Type B pancreatic cell (in vitro differentiated cells): ENCODE results near the gene ATP8A2. TPM values are rescaled to one million over a fixed set of nuclear protein-coding genes. Genes with fewer than 3 reads are reported as not detected.

ENCODE experiments used
- DNase-seq: peaks from one replicate; pipeline ENCODE4 v3.0.0; 2021; ENCODE audit warnings: mixed read lengths; ENCODE audit not compliant: unreplicated experiment; ENCODE audit errors: extremely low spot score
- H3K27ac Mint-ChIP-seq: 2 replicates; pipeline ENCODE4 v1.8.0; 2021; ENCODE audit warnings: mild to moderate bottlenecking, mixed read lengths
- H3K27me3 Mint-ChIP-seq: 2 replicates; pipeline ENCODE4 v1.8.0; 2021; ENCODE audit warnings: mixed read lengths
- H3K36me3 Mint-ChIP-seq: 2 replicates; pipeline ENCODE4 v1.8.0; 2021; ENCODE audit warnings: mixed read lengths
- H3K4me1 Mint-ChIP-seq: one replicate; pipeline ENCODE4 v1.8.0; 2021; ENCODE audit warnings: mixed read lengths; ENCODE audit not compliant: unreplicated experiment
- H3K4me3 Mint-ChIP-seq: 2 replicates; pipeline ENCODE4 v1.8.0; 2021; ENCODE audit warnings: mild to moderate bottlenecking, mixed read lengths
- H3K9me3 Mint-ChIP-seq: 2 replicates; pipeline ENCODE4 v1.8.0; 2021; ENCODE audit warnings: mixed read lengths
- total RNA-seq: library from RNA; stranded (reverse); gene quantifications from 2 replicates; pipeline ENCODE4 v1.2.1, GENCODE V29; 2021; ENCODE audit warnings: low replicate concordance
- TF ChIP-seq, protein P1 (sequence below): fragments of 200-600 bp; sonication (generic); conservative IDR thresholded peaks from 2 replicates; pipeline ENCODE4 v1.5.0; 2021; ENCODE audit warnings: antibody characterized with exemption, mild to moderate bottlenecking

Gene ATP8A2
- total RNA-seq, 1 donor from 2014 or later: 13.8 TPM

DNA sequence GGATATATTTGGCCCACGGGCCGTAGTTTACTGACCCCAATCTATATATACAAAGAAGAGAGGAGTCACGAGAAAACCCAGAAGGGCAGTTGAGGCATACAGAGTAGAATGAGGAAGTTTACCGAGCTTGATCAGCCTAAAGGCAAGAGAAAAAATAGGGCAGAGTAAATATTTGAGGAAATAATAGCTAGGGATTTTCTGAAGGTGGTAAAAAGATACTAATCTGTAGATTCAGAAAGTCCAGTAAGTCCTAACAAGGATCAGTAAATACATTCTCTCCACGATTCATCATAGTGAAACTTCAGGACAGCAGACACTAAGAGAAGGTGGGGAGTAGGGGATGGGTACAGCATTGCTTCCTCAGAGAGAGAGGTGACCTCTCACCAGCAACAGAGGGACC is 248.1 kb downstream of the ATP8A2 start:
- no peak for DNase-seq
- H3K9me3 Mint-ChIP-seq: no peaks in the 10 kb centered on the region
- TF ChIP-seq, protein P1, sequence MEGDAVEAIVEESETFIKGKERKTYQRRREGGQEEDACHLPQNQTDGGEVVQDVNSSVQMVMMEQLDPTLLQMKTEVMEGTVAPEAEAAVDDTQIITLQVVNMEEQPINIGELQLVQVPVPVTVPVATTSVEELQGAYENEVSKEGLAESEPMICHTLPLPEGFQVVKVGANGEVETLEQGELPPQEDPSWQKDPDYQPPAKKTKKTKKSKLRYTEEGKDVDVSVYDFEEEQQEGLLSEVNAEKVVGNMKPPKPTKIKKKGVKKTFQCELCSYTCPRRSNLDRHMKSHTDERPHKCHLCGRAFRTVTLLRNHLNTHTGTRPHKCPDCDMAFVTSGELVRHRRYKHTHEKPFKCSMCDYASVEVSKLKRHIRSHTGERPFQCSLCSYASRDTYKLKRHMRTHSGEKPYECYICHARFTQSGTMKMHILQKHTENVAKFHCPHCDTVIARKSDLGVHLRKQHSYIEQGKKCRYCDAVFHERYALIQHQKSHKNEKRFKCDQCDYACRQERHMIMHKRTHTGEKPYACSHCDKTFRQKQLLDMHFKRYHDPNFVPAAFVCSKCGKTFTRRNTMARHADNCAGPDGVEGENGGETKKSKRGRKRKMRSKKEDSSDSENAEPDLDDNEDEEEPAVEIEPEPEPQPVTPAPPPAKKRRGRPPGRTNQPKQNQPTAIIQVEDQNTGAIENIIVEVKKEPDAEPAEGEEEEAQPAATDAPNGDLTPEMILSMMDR: no peak
- H3K27ac Mint-ChIP-seq: no peak overlapping the region
- H3K4me3 Mint-ChIP-seq: no peak overlapping the region
- no peaks in the 10 kb centered on the region for H3K27me3 Mint-ChIP-seq
- no peaks in the 10 kb centered on the region for H3K36me3 Mint-ChIP-seq
- H3K4me1 Mint-ChIP-seq: no peaks in the 10 kb centered on the region

DNA sequence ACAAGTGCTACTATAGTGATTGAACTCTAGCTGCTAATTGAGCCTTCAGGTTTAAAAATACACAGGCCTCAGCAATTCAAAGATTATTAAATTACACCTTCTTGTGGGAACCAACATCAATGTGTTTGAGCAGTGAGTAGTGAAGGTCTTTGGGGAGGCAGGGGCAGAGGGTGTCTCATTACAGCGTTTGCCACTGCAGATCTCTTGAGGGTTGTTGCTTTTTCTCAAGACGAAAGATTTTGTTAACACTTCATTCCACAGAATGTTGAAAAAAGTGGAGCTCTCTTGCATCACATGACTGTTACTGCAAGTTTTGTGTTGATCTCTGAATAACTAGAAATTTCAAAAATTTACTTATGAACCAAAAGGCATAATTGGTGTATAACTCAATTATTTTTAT is 253.6 kb downstream of the ATP8A2 start:
- Mint-ChIP-seq H3K36me3 (peaks cover 10% of the 10 kb centered on the region), H3K4me3 (no peak overlapping the region), H3K27me3 (no peaks in the 10 kb centered on the region), H3K4me1 (peaks cover 4% of the 10 kb centered on the region), H3K27ac (no peak overlapping the region), H3K9me3 (peaks cover 17% of the 10 kb centered on the region)
- TF ChIP-seq, protein P1: no peak
- no peak for DNase-seq

DNA sequence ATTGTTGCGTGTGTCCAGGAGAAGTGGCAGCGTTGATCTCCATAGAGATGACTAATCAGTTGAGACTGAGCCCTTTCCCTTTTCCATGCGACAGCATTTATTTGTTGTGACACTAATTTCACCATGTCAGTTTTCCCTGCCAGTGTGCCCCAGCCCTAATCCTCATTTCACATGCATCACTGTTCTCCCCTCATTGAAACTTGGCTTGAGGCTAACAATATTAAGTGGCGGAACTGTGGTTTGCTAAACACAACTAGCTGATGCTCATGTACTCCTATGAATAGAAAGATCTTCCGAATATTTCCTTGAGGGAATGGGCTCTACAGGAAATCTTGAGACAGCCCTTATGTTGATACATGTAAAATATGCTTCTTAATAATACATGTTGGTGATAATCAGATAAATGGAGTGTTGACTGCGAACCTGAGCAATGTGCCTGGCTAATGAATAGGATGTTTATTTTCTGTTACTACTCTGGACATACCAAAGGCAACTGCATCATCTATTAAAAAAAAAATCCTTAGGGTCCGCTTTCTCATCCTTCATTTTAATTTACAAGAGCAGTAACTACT is 258.6 kb downstream of the ATP8A2 start:
- Mint-ChIP-seq H3K27me3 (no peaks in the 10 kb centered on the region), H3K9me3 (peaks cover 17% of the 10 kb centered on the region), H3K4me3 (no peak overlapping the region), H3K4me1 (peaks cover 24% of the 10 kb centered on the region), H3K27ac (no peak overlapping the region), H3K36me3 (peaks cover 10% of the 10 kb centered on the region)
- TF ChIP-seq, protein P1: no peak
- no peak for DNase-seq

DNA sequence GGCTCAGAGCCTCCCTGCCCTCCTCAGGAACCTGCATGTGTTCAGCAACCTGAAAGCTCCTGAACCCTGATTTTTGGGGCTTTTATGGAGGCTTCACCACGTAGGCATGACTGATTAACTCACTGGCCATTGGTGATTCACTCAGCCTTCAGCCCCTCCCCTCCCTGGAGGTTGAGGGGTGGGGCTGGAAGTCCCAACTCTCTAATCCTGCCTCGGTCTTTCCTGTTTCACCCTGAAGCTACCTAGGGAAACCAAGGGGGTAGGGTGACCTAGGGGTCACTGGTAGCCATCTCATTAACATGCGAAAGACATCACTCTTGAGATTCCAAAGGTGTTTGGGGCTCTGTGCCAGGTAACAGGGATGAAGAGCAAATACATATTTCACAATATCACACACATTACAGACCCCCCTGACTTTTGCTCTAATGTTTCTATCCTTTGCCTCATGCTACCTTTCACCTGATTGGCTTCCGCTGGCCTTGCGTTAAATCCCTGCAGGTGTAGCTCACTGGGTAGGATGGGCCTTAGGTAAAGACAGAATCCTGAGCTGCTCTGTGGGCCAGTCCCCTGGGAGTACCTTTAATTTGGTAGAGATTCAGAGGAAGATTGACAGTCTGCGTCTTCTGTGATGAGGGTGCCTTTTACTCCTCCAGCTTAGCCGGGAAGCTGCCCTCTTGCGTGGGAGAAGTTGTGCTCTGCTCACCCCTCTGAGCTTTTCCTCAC is 260.6 kb downstream of the ATP8A2 start:
- Mint-ChIP-seq H3K27ac (no peak overlapping the region), H3K4me3 (no peak overlapping the region), H3K4me1 (peaks cover 30% of the 10 kb centered on the region), H3K9me3 (peaks cover 9% of the 10 kb centered on the region), H3K27me3 (no peaks in the 10 kb centered on the region), H3K36me3 (peaks cover 9% of the 10 kb centered on the region)
- DNase-seq: no peak
- TF ChIP-seq, protein P1: no peak

DNA sequence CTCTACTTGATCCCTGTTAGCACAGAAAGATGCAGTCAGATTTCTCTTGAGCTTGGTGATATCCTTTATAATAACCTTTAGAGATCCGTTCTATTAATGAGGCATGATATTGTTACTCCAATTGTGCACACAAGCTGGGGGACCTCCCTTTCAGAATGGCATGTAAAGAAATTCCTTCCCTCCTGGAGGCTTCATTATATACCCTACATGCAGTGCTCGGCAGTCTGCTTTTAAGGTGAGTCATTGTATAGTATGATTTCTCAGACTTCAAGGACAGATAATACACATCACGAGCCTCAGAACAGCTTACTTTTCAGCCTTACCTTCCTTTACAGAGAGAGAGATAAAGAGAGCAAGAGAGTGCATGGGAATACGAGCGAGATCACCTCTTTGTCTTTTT is 261.3 kb downstream of the ATP8A2 start:
- no peak overlapping the region for H3K4me3 Mint-ChIP-seq
- TF ChIP-seq, protein P1: no peak
- H3K27me3 Mint-ChIP-seq: no peaks in the 10 kb centered on the region
- DNase-seq: no peak
- H3K27ac Mint-ChIP-seq: no peak overlapping the region
- H3K36me3 Mint-ChIP-seq: peaks cover 4% of the 10 kb centered on the region
- H3K9me3 Mint-ChIP-seq: peaks cover under 1% of the 10 kb centered on the region
- H3K4me1 Mint-ChIP-seq: peaks cover 30% of the 10 kb centered on the region
